Effector CD8-positive, alpha-beta T cell (primary cell): ENCODE data around the gene NDUFC1.
"Not testable (repeated sequence)": the region's sequence is repeated elsewhere in the genome, so short reads cannot be mapped to it uniquely, and the experiment has no call there.

Source experiments
- DNase-seq: peaks from one replicate; lab custom pipeline; 2025; lab: John Stamatoyannopoulos, UW

Gene NDUFC1

GRCh38 chr4:139299536-139299935 is 2.7 kb downstream of the NDUFC1 start:
- DNase-seq = no peak

GRCh38 chr4:139297001-139297410 is 5.3 kb downstream of the NDUFC1 start:
- no peak for DNase-seq

DNA sequence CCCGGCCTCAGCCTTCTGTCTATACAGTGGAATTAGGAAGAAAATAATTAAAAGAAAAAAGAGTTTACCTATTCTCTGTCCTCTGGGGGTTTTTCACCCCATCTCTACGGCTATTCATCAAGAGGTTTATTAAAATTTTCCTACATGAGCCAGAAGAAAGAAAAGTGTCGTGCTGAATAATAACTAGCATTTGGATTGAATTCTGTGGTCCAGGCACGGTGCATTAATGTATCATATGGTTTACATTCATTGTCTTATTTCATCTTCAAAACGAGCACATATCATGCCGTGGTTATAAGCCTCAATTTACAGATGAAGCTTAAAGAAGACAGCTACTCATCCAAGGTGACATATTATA is 6.4 kb downstream of the NDUFC1 start:
- DNase-seq = no peak

GRCh38 chr4:139295206-139295941 is 6.9 kb downstream of the NDUFC1 start:
- peak; percentile 97 for DNase-seq

GRCh38 chr4:139286186-139286698 is 16.0 kb downstream of the NDUFC1 start:
- DNase-seq = no peak

DNA sequence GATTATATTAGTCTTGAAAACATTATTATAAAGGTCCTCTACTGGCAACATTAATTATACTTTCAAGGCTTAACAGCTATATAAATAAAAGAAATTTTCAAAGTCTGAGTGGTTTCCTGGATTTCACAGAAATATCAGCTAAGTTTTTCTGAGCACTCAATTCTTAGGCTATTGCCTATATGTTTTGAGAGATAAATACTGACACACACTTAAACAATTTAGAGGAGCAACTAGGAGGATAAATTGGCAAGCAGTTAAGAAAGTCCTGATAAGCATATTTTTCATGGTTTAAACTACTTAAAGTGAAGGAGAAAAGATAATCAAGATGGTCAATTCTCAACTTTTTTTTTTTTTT is 19.6 kb downstream of the NDUFC1 start:
- no peak for DNase-seq

DNA sequence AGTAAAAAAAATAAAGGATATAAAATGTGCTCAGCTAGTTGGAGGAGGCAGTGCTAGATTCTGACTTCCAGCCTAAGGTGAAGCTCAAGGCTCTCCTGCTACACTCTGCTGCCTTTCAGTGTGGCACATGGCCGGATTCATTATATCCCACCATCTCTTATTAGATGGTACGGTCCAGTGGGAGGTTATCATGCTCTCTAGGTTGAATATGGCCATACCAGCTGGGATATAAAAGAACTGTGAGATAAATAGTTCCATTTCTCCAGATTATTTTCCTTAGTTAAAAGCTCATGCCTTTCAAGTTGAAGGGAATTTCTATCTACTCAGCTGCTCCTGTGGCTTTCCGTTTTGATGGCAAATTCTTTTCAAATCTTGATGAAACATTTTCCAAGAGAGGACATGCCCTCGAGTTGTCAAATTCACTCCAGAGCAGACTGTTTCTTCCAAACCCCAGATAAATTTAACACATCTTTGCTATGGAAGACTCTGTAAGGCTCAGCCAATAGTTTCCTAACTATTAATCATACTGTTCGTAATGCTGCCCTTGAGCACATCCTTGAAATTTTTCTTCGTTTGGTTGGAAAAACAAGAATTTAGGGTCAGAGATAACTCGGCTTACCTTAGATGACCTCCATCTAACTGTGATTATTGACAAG is 20.1 kb downstream of the NDUFC1 start:
- DNase-seq = no peak

DNA sequence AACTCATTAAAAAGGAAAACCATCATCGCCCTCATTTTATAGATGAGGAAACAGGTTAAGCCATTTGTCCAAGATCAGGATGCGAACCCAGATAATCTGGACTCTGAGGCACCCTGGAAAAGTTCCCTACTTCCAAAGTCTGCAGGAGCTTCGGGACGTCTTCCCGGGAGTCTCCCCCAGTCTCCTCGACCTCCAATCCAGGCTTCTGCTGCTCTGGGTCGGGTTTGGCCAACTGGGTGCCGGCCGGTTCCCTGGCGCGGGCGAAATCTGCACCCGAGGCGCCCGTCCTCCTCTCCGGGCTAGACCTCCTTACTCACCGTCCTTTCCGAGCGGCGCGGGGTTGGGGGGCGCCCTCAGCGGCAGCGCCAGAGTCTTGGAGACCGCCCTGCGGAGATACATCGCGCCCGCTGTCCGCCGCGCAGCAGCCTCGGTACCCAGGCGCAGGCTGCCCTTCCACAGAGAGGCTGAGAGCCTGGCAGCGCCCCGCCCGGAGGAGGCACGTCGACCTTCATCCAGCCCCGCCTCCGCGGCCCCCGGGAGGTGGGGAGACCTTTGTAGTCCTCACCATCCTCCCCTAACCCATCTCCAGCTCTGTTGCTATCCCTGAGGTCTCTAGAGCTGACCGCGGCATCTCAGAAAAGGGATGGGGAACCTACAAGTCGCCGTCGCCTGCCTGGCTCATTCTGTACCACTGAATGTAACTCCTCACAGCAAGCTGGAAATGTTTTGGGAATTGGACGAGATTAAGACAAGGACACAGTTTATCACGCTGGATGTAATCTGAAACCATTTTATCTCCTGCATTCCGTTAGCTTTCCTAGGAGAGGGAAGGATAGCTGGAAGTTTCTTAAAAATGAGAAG is 22.3 kb downstream of the NDUFC1 start, which contains the start of gene MGARP:
TSS of gene MGARP (minus strand) at position 466 of the 861 bp plus-strand sequence. CDS start at position 399, 67 bp downstream.
- DNase-seq = peak; percentile 15

DNA sequence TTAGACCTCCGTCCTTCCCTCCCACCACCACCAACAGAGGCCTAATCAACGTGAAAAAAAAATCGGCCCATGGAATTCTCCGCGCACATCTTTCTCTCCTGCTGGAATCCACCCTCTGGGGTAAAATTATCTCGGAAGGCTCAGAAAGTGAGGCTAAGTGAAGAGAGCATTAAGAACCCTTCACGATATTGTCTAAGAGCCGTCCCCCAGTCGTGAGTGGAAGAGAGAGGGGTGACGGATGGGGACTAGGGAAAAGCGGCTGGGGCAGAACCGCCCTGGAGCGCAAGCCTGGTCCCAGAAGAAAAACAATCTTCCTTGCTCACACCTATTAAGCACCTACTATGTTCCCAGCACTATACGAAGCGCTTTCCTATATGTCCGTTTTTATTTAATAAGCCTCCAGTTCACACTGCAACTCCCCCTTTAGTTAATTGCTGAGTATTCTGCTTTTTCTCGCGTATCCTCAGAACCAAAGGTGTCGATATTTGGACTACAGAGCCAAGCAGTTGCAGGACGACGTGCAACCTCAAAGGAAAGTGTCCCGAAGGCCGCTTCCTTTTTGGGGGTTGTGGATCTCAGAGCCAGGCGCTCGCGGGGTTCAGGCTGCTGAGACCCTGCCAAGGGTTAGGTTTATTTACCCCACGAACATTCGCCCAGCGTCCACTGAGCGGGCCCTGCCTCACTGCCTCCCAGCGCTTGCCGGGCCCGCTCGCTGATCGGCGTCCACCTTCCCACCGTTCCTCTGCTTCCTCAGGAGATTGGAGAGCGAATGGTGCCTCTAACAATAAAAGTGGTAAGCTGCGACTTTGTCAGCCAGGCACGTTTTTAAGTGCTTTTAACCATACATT is 23.1 kb downstream of the NDUFC1 start:
- DNase-seq = no peak

GRCh38 chr4:139278485-139278884 is 23.8 kb downstream of the NDUFC1 start:
- no peak for DNase-seq

- no peak for DNase-seq
These were observed 27.0 kb downstream of the NDUFC1 start for GRCh38 chr4:139275281-139275735.

- no peak for DNase-seq
These were observed 27.5 kb downstream of the NDUFC1 start for GRCh38 chr4:139274790-139275189.

- no peak for DNase-seq
These were observed 28.4 kb downstream of the NDUFC1 start for GRCh38 chr4:139273835-139274234.

DNA sequence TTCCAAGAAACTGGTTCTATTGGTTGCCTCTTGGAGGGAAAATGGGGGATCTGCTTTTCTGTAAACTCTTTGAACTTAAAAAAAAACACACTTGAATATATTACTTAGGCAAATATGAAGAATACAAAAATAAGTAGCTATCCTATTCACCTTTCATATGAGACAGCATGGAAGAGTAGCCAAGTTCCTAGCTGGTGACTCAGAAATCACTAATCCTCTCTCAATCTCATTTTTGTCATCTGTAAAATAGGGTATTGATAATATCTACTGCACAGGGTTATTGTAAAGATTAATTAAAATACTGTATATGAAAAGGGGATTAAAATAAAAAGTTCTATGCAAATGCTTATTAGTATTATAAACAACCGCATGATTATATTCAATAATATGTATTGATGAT is 35.0 kb downstream of the NDUFC1 start:
- no peak for DNase-seq

- DNase-seq = peak; percentile 2
These were observed 35.6 kb downstream of the NDUFC1 start for GRCh38 chr4:139266583-139267257.

DNA sequence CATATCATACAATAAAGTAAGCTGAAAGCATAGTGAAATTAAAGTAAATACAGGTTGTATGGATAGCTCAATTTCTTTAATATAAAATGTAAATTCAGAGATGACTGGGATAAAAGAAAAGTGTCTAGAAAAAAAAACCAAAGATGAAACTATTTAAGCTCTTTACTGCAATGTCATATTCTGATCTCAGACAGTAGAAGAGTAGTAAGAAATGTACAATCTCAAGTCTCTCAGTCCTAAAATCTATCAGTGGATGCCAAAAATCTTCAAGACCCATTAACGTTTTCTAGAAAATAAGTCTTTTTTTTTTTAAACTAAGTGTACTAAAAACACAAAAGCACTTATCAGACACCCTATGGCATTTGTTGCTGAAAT is 36.1 kb downstream of the NDUFC1 start:
- DNase-seq = no peak

DNA sequence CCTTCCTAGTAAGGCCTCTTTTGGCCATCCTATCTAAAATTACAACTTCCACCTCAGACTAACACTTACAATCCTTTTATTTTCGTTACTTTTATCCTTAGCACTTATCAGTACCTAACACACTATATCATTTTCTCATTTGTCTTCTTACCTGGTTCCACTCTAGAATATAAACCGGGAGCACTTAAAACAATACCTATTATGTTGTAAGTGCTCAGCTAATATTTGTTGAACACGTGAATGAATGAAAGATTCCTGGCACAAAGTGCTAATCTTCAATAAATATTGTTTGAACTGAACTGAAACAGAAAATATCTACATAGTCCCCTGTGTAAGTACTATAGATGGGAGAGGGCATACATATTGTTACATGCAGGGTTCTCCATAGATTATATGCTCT is 36.6 kb downstream of the NDUFC1 start:
- no peak for DNase-seq

GRCh38 chr4:139256349-139256748 is 45.9 kb downstream of the NDUFC1 start:
- DNase-seq = no peak

GRCh38 chr4:139255581-139255980 is 46.7 kb downstream of the NDUFC1 start:
- not testable (repeated sequence) for DNase-seq

GRCh38 chr4:139253713-139254112 is 48.6 kb downstream of the NDUFC1 start:
- DNase-seq = no peak

DNA sequence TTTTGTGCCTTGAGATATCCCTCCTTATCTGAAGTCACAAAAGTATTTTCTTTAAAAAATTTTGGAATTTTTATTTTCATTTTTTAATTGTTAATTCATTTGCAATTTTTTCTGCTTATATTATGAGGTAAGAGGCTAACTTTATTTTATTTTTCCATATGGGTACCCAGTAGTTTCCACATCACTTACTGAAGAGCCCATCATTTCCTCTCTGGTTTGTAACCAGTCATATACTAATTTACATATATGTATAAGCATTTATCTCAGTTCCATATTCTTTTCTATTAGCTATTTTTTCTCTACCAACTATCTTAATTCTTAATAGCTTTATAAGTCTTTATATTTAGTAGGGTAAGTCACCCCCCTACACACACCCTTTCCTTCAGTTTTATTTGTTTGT is 49.2 kb downstream of the NDUFC1 start:
- no peak for DNase-seq
